Brain microvascular endothelial cell (primary cell): ENCODE data around the gene SH3PXD2A.

Experiments
- DNase-seq: peaks from one replicate; pipeline ENCODE4 v3.0.0-alpha.2; 2020
- H3K27ac ChIP-seq: fragments of 250-450 bp; sonication (Bioruptor Pico); 2 replicates; pipeline ENCODE4 v1.5.1; 2020; ENCODE audit warnings: mild to moderate bottlenecking, moderate library complexity
- H3K27me3 ChIP-seq: fragments of 250-450 bp; sonication (Bioruptor Pico); replicated peaks from 2 replicates; pipeline ENCODE4 v1.5.1; 2020; ENCODE audit warnings: mild to moderate bottlenecking
- H3K36me3 ChIP-seq: fragments of 250-450 bp; sonication (Bioruptor Pico); replicated peaks from 2 replicates; pipeline ENCODE4 v1.5.1; 2020; ENCODE audit warnings: mild to moderate bottlenecking
- H3K4me3 ChIP-seq: 2 replicates; pipeline ENCODE4 v1.5.1; 2011; ENCODE audit warnings: low read depth, mild to moderate bottlenecking, control low read depth, low read length, moderate library complexity
- CTCF ChIP-seq: IDR thresholded peaks from 2 replicates; pipeline ENCODE4 v1.5.1; 2011; ENCODE audit warnings: low read depth, mild to moderate bottlenecking, moderate library complexity, low read length, control low read depth, inconsistent platforms; ENCODE audit errors: missing control alignments
- in situ Hi-C: cut with HindIII; loops from 2 replicates; pipeline ENCODE4 v1.10.0; 2017; ENCODE audit warnings: low sequenced_read_pairs, low pct_ligation_motif_present

The SH3PXD2A gene

DNA sequence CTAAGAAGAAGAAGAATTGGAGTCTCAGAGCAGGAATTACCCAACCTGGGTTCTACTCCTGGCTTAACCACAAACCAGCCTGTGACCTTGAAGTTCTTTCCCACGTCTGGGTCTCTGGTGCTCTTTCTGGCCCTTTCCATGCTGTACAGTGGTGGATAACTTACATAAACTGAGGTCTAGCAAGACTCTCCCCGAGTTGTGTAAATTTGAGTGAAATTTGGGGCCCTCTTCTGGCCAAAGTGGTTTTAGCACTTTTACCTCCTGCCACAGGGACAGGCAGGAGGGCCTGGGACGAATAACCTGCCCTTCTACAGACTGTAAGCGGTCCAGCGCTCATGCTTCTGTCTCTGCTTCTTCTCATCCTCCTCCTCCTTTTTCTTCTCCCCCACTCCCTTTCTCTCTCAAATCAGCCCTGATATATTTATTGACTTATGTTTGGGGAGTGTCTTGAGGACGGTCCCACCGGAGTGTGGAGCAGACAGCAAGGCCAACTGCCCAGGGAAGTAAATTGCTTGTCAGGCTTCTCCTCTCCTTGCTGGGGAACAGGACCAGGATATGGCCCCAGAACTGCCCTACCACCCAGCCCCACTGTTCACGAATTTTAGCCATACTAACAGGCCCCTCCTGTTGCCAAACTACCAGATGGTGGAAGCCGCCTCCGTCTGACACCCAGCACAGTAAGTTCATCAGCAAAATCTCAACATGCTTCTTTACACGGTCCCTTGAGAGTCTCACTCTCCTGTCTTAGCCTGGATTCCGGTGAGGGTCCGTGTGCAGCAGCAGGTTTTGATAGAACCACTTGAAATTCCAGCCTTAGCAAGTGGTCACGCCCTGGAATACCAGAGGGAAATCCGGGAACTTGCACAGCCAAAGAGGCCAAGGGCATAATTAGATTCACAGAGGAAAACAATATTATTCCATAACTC, 4.0 kb upstream of the SH3PXD2A start:
- no peak overlapping the region for H3K27ac ChIP-seq
- no peaks in the 10 kb centered on the region for H3K36me3 ChIP-seq
- DNase-seq, result peak; percentile 59

DNA sequence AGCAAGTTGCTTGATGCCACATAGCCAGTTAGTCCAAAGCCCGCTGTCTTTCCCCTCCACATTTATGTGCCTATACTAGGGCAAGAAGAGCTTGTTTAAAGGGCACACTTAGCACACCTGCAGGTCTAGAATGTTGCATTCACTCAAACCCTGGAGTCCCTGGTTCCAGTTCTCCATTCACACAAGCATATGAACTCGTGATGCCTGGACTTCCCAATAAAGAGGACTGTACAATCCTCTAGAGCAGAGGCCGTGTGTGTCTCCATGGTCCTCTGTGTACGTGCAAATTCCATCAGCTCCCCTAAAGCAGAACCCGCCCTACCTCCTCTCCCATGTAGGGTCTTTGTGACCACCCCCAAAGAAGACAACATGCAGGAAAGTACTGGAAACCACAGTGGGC, 3.0 kb upstream of the SH3PXD2A start:
- Histone ChIP-seq H3K4me3 (no peak overlapping the region), H3K27me3 (no peaks in the 10 kb centered on the region), H3K36me3 (no peaks in the 10 kb centered on the region), H3K27ac (no peak overlapping the region)
- no peak for TF ChIP-seq CTCF
- no peak for DNase-seq
- in situ Hi-C loops, result loop anchor here (25.0 kb wide), 1 partner anchor 146 kb away; no protein-coding TSS in a partner anchor

More for the DNA sequence above, 4.0 kb upstream of the SH3PXD2A start:
- H3K27me3 ChIP-seq, result no peaks in the 10 kb centered on the region
- in situ Hi-C loops, result loop anchor here (25.0 kb wide), 1 partner anchor 147 kb away; no protein-coding TSS in a partner anchor
- H3K4me3 ChIP-seq, result no peak overlapping the region
- peak; percentile 76 for TF ChIP-seq CTCF

DNA sequence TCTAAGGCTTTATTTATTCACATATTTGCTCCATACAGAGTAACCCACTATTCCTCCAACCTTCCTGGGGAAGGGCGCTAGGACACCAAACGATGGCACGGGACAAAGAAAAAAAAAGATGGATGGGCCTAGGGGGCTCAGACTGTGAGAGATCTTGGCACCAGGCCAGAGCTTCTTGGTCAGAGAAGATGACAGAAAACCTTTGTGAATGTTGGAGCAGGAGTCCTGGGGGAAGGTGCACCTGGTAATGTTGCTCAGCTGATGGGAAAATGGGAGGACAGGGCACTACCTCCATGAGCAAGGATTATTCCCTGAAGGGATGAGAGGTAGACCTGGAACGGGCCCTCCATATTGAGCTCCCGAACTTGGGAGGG, 1.4 kb upstream of the SH3PXD2A start:
- no peak overlapping the region for H3K4me3 ChIP-seq
- in situ Hi-C loops, result loop anchor here (25.0 kb wide), 1 partner anchor 144 kb away; no protein-coding TSS in a partner anchor
- no peaks in the 10 kb centered on the region for H3K36me3 ChIP-seq
- TF ChIP-seq CTCF, result no peak
- H3K27ac ChIP-seq, result no peak overlapping the region
- no peaks in the 10 kb centered on the region for H3K27me3 ChIP-seq
- no peak for DNase-seq

DNA sequence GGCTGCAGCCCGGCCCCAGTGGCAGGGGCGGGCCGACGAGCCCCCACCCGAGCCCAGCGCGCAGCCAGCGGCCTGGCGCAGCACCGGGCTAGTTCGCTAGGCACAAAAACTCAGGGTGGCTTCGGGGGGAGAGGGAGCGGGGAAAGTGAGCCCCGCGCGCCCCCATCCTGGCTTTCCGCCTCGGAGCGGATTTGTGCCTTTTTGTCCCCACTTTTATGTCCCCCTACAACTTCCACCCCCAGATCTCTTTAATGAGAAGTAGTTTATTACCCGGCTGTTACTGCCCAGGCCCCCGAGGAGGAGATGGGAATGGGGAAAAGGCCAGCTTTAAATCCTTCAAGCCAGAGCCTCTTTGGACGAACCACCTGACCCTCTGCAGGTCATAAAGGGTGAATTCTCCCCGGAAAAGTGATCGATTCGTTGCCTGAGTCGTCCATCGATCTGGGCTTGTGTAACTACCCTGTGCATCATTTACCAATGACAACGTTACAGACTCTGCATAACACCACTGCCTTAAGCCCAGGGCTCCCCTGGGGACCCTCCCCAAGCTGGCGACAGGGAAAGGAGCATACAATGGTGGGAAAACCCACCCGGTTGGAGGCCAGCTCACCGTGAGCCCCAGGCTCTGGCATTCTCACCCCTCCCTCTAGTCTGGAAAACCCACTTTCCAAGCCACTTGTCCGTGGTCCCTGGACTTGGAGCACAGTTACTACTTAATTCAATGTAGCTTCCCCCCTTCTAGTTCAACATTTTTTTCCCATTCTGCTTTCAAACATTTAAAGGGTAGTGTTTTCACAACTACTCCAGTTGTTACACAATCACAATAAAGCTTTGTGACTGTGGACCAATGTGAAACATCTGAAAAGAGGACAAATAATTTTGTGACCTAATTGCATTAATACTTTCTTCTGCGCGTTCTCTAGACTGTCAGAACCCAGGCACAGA, 748 bp upstream of the SH3PXD2A start:
- H3K4me3 ChIP-seq, result peak overlapping the region; percentile 73
- H3K27me3 ChIP-seq, result no peaks in the 10 kb centered on the region
- DNase-seq, result no peak
- TF ChIP-seq CTCF, result no peak
- in situ Hi-C loops, result loop anchor here (25.0 kb wide), 1 partner anchor 144 kb away; no protein-coding TSS in a partner anchor
- H3K36me3 ChIP-seq, result no peaks in the 10 kb centered on the region
- no peak overlapping the region for H3K27ac ChIP-seq

DNA sequence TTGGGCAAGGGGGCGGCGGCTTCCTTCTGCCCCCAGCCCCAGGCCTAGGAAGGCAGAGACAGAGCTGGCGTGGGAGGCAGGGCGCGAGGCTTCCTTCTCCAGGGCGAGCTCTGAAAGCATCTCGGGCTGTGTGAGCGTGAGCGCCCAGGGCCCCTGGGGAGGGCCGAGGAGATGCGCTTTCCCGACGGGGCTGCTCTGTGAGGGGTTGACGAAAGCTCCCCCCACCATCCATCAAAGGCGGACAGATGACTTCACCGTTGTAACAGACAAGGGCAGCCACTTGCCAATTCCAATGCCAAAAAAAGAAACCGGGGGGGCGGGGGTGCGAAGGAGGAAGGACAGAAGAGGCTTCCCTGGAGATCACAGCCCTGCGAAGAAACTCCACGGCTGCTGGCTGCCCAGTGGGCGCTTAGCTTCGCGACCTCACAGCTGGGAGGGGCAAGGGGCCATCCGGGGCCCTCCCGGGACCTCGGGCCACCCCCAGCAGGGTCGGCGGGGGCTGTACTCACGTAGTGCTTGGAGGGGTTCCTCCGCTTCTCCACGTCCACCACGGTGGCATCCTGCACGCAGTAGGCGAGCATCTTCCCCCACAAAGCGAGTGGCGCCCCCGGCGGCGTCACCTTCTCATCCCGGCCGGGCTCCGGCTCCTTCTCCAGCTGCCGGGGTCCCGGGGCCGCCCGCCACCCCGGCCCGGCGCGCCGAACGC, 537 bp downstream of the SH3PXD2A start:
- Histone ChIP-seq H3K27ac (no peak overlapping the region), H3K27me3 (no peaks in the 10 kb centered on the region)
- no peak for DNase-seq

More for the DNA sequence above, 537 bp downstream of the SH3PXD2A start:
- peak; percentile 48 for TF ChIP-seq CTCF
- Histone ChIP-seq H3K36me3 (no peaks in the 10 kb centered on the region), H3K4me3 (peak overlapping the region; percentile 73)
- in situ Hi-C loops, result loop anchor here (25.0 kb wide), 1 partner anchor 143 kb away; no protein-coding TSS in a partner anchor
